SK-N-MC (cell line): ENCODE data around the gene TM9SF1.

Experiments used
- DNase-seq: peaks from one replicate; pipeline ENCODE4 v3.0.0-alpha.2; 2011; ENCODE audit warnings: low read depth, low spot score
- H3K27ac ChIP-seq: fragments of 200-600 bp; sonication (generic); 2 replicates; pipeline ENCODE4 v1.5.1; 2016; ENCODE audit warnings: mixed run types
- H3K36me3 ChIP-seq: fragments of 200-600 bp; sonication (generic); 2 replicates; pipeline ENCODE4 v1.6.1; 2017; ENCODE audit warnings: antibody characterized with exemption, low read length, mixed read lengths; ENCODE audit not compliant: insufficient read depth
- H3K4me3 ChIP-seq: fragments of 200-600 bp; sonication (generic); 2 replicates; pipeline ENCODE4 v1.5.1; 2016
- H3K9ac ChIP-seq: fragments of 200-600 bp; sonication (generic); 2 replicates; pipeline ENCODE4 v1.8.0; 2017; ENCODE audit warnings: mixed run types, mixed read lengths; ENCODE audit not compliant: insufficient read length
- H3K9me3 ChIP-seq: fragments of 200-600 bp; sonication (generic); 2 replicates; pipeline ENCODE4 v1.6.1; 2017; ENCODE audit warnings: low read depth, mild to moderate bottlenecking, antibody characterized with exemption, low read length, moderate library complexity, mixed read lengths
- EZH2 ChIP-seq: fragments of 200-600 bp; sonication (generic); IDR thresholded peaks from one replicate; pipeline ENCODE4 v1.6.1; 2017; ENCODE audit warnings: antibody characterized with exemption
- FOXP2 ChIP-seq: optimal IDR thresholded peaks from 2 replicates; pipeline ENCODE3; 2011; ENCODE audit warnings: mild to moderate bottlenecking, moderate library complexity; ENCODE audit not compliant: insufficient read depth; ENCODE audit errors: extremely low read length, control extremely low read depth
- POLR2AphosphoS5 ChIP-seq: IDR thresholded peaks from 2 replicates; pipeline ENCODE4 v1.6.1; 2012; ENCODE audit warnings: mild to moderate bottlenecking, low read depth, low read length, borderline replicate concordance

The TM9SF1 gene

GRCh38 chr14:24179294-24179960 is 15.8 kb downstream of the TM9SF1 start:
- H3K27ac ChIP-seq: no peak overlapping the region
- peaks cover 47% of the 10 kb centered on the region; the same call in 1 of the 2 replicates for H3K36me3 ChIP-seq
- DNase-seq: no peak
- no peak overlapping the region for H3K4me3 ChIP-seq
- H3K9me3 ChIP-seq: no peaks in the 10 kb centered on the region
- no peak for TF ChIP-seq POLR2AphosphoS5
- TF ChIP-seq EZH2: no peak
- TF ChIP-seq FOXP2: no peak
- H3K9ac ChIP-seq: no peak overlapping the region

- TF ChIP-seq EZH2 (no peak), POLR2AphosphoS5 (no peak), FOXP2 (no peak)
- Histone ChIP-seq H3K27ac (no peak overlapping the region), H3K9me3 (no peaks in the 10 kb centered on the region), H3K4me3 (no peak overlapping the region), H3K9ac (no peak overlapping the region), H3K36me3 (peaks cover 41% of the 10 kb centered on the region; the same call in 1 of the 2 replicates)
- no peak for DNase-seq
Measured at GRCh38 chr14:24178399-24179178, 16.7 kb downstream of the TM9SF1 start.

- Histone ChIP-seq H3K4me3 (no peak overlapping the region), H3K36me3 (peaks cover 34% of the 10 kb centered on the region; the same call in 1 of the 2 replicates), H3K27ac (no peak overlapping the region), H3K9ac (no peak overlapping the region), H3K9me3 (no peaks in the 10 kb centered on the region)
- no peak for DNase-seq
- no peak for TF ChIP-seq EZH2
- TF ChIP-seq POLR2AphosphoS5: no peak
- TF ChIP-seq FOXP2: no peak
Measured at GRCh38 chr14:24177891-24178290, 17.4 kb downstream of the TM9SF1 start.

- no peak for TF ChIP-seq FOXP2
- no peak for TF ChIP-seq POLR2AphosphoS5
- no peak for TF ChIP-seq EZH2
- Histone ChIP-seq H3K4me3 (no peak overlapping the region), H3K9me3 (no peaks in the 10 kb centered on the region), H3K9ac (no peak overlapping the region), H3K27ac (no peak overlapping the region), H3K36me3 (peaks cover 27% of the 10 kb centered on the region; the same call in 1 of the 2 replicates)
- DNase-seq: no peak
Measured at GRCh38 chr14:24177041-24177825, 18.0 kb downstream of the TM9SF1 start.

GRCh38 chr14:24176599-24176998 is 18.6 kb downstream of the TM9SF1 start:
- Histone ChIP-seq H3K9me3 (no peaks in the 10 kb centered on the region), H3K9ac (no peak overlapping the region), H3K27ac (no peak overlapping the region), H3K36me3 (peaks cover 23% of the 10 kb centered on the region; the same call in 1 of the 2 replicates), H3K4me3 (no peak overlapping the region)
- DNase-seq: no peak
- no peak for TF ChIP-seq EZH2
- no peak for TF ChIP-seq FOXP2
- no peak for TF ChIP-seq POLR2AphosphoS5

- TF ChIP-seq FOXP2: no peak
- no peak overlapping the region for H3K9ac ChIP-seq
- DNase-seq: no peak
- no peaks in the 10 kb centered on the region for H3K36me3 ChIP-seq
- H3K27ac ChIP-seq: no peak overlapping the region
- no peaks in the 10 kb centered on the region for H3K9me3 ChIP-seq
- no peak overlapping the region for H3K4me3 ChIP-seq
Measured at GRCh38 chr14:24172871-24173281, 22.4 kb downstream of the TM9SF1 start.

- Histone ChIP-seq H3K4me3 (no peak overlapping the region), H3K27ac (no peak overlapping the region), H3K9ac (no peak overlapping the region), H3K36me3 (no peaks in the 10 kb centered on the region), H3K9me3 (no peaks in the 10 kb centered on the region)
- no peak for TF ChIP-seq FOXP2
- TF ChIP-seq POLR2AphosphoS5: no peak
- no peak for DNase-seq
Measured at GRCh38 chr14:24172261-24172860, 22.9 kb downstream of the TM9SF1 start.
